Neuron (in vitro differentiated cells): Measurements from ENCODE around the gene LPIN2.
"Not testable (repeated sequence)": the region's sequence is repeated elsewhere in the genome, so short reads cannot be mapped to it uniquely, and the experiment has no call there.

Source experiments
- H2AFZ ChIP-seq: one replicate; pipeline ENCODE4 v1.6.1; 2013; ENCODE audit warnings: low read depth, mild to moderate bottlenecking, inconsistent platforms, low read length, moderate library complexity
- H3K27me3 ChIP-seq: one replicate; pipeline ENCODE4 v1.6.1; 2013; ENCODE audit warnings: low read length; ENCODE audit not compliant: insufficient read depth
- H3K36me3 ChIP-seq: one replicate; pipeline ENCODE4 v1.6.1; 2013; ENCODE audit warnings: low read length; ENCODE audit not compliant: insufficient read depth
- H3K4me1 ChIP-seq: one replicate; pipeline ENCODE4 v1.6.1; 2013; ENCODE audit warnings: low read length; ENCODE audit not compliant: insufficient read depth
- H3K4me3 ChIP-seq: 2 replicates; pipeline ENCODE4 v1.5.1; 2013; ENCODE audit warnings: mild to moderate bottlenecking, low read length, moderate library complexity
- H3K9me3 ChIP-seq: one replicate; pipeline ENCODE4 v1.6.1; 2013; ENCODE audit warnings: low read length

Gene LPIN2

GRCh38 chr18:3035635-3036034, 22.7 kb upstream of the LPIN2 start:
- H3K4me3 ChIP-seq = no peak overlapping the region
- no peaks in the 10 kb centered on the region for H3K27me3 ChIP-seq
- no peaks in the 10 kb centered on the region for H3K9me3 ChIP-seq
- no peaks in the 10 kb centered on the region for H3K36me3 ChIP-seq
- H2AFZ ChIP-seq = no peak overlapping the region
- no peaks in the 10 kb centered on the region for H3K4me1 ChIP-seq

GRCh38 chr18:3032721-3033120, 19.8 kb upstream of the LPIN2 start:
- Histone ChIP-seq H3K27me3 (no peaks in the 10 kb centered on the region), H3K4me3 (no peak overlapping the region), H3K4me1 (peaks cover 5% of the 10 kb centered on the region), H3K36me3 (no peaks in the 10 kb centered on the region), H2AFZ (no peak overlapping the region), H3K9me3 (no peaks in the 10 kb centered on the region)

GRCh38 chr18:3029215-3029952, 16.4 kb upstream of the LPIN2 start:
- H3K36me3 ChIP-seq = no peaks in the 10 kb centered on the region
- no peaks in the 10 kb centered on the region for H3K9me3 ChIP-seq
- no peak overlapping the region for H3K4me3 ChIP-seq
- peaks cover 5% of the 10 kb centered on the region for H3K4me1 ChIP-seq
- no peaks in the 10 kb centered on the region for H3K27me3 ChIP-seq
- H2AFZ ChIP-seq = peak overlapping the region; percentile 82

- H3K27me3 ChIP-seq, H2AFZ ChIP-seq, H3K4me3 ChIP-seq, H3K36me3 ChIP-seq, H3K9me3 ChIP-seq, H3K4me1 ChIP-seq: not testable (repeated sequence)
Observed at GRCh38 chr18:3028115-3028514, 15.2 kb upstream of the LPIN2 start.

GRCh38 chr18:3027370-3027891, 14.5 kb upstream of the LPIN2 start:
- H3K4me1 ChIP-seq = peaks cover 5% of the 10 kb centered on the region
- H3K4me3 ChIP-seq = no peak overlapping the region

GRCh38 chr18:3025544-3025943, 12.6 kb upstream of the LPIN2 start:
- H3K4me1 ChIP-seq = peaks cover 5% of the 10 kb centered on the region
- no peaks in the 10 kb centered on the region for H3K36me3 ChIP-seq
- no peaks in the 10 kb centered on the region for H3K9me3 ChIP-seq

More at GRCh38 chr18:3027370-3027891, 14.5 kb upstream of the LPIN2 start:
- H3K36me3 ChIP-seq = no peaks in the 10 kb centered on the region
- H3K27me3 ChIP-seq = no peaks in the 10 kb centered on the region
- H2AFZ ChIP-seq = no peak overlapping the region
- no peaks in the 10 kb centered on the region for H3K9me3 ChIP-seq

GRCh38 chr18:3023603-3024002, 10.7 kb upstream of the LPIN2 start:
- H3K27me3 ChIP-seq, H2AFZ ChIP-seq, H3K36me3 ChIP-seq, H3K9me3 ChIP-seq, H3K4me1 ChIP-seq, H3K4me3 ChIP-seq: not testable (repeated sequence)

More at GRCh38 chr18:3025544-3025943, 12.6 kb upstream of the LPIN2 start:
- H3K4me3 ChIP-seq = no peak overlapping the region
- no peaks in the 10 kb centered on the region for H3K27me3 ChIP-seq
- no peak overlapping the region for H2AFZ ChIP-seq

- Histone ChIP-seq H3K27me3 (no peaks in the 10 kb centered on the region), H3K9me3 (no peaks in the 10 kb centered on the region), H3K36me3 (no peaks in the 10 kb centered on the region), H3K4me3 (no peak overlapping the region), H3K4me1 (peaks cover 7% of the 10 kb centered on the region), H2AFZ (no peak overlapping the region)
Observed at GRCh38 chr18:3016585-3017297, 3.8 kb upstream of the LPIN2 start.

- no peak overlapping the region for H3K4me3 ChIP-seq
- H3K36me3 ChIP-seq = peaks cover 4% of the 10 kb centered on the region
- H2AFZ ChIP-seq = no peak overlapping the region
- H3K4me1 ChIP-seq = peaks cover 14% of the 10 kb centered on the region
- no peaks in the 10 kb centered on the region for H3K27me3 ChIP-seq
- H3K9me3 ChIP-seq = no peaks in the 10 kb centered on the region
Observed at GRCh38 chr18:3015851-3016250, 2.9 kb upstream of the LPIN2 start.

GRCh38 chr18:3015204-3015592, 2.3 kb upstream of the LPIN2 start:
- no peak overlapping the region for H3K4me3 ChIP-seq
- peaks cover 10% of the 10 kb centered on the region for H3K36me3 ChIP-seq
- peaks cover 14% of the 10 kb centered on the region for H3K4me1 ChIP-seq
- H3K9me3 ChIP-seq = peaks cover 2% of the 10 kb centered on the region
- H3K27me3 ChIP-seq = no peaks in the 10 kb centered on the region
- no peak overlapping the region for H2AFZ ChIP-seq

- H2AFZ ChIP-seq = no peak overlapping the region
- peaks cover 2% of the 10 kb centered on the region for H3K9me3 ChIP-seq
- peaks cover 14% of the 10 kb centered on the region for H3K4me1 ChIP-seq
- no peak overlapping the region for H3K4me3 ChIP-seq
- peaks cover 11% of the 10 kb centered on the region for H3K36me3 ChIP-seq
- no peaks in the 10 kb centered on the region for H3K27me3 ChIP-seq
Observed at GRCh38 chr18:3014503-3015203, 1.7 kb upstream of the LPIN2 start.

GRCh38 chr18:3012136-3013023, 564 bp downstream of the LPIN2 start:
- Histone ChIP-seq H3K4me1 (peaks cover 14% of the 10 kb centered on the region), H3K36me3 (peaks cover 16% of the 10 kb centered on the region), H3K4me3 (peak overlapping the region; percentile 90), H3K27me3 (no peaks in the 10 kb centered on the region), H2AFZ (peak overlapping the region; percentile 99), H3K9me3 (peaks cover 5% of the 10 kb centered on the region)
